Mesenchymal stem cell (in vitro differentiated cells and primary cell): ENCODE measurements around the gene PFKFB4.
A peak's percentile ranks its signal among the peaks of the same experiment; 100 is the strongest.
"Not testable (repeated sequence)": the region's sequence is repeated elsewhere in the genome, so short reads cannot be mapped to it uniquely, and the experiment has no call there.

Experiments used
- DNase-seq: peaks from one replicate; pipeline ENCODE4 v3.0.0-alpha.2; 2013
- H2AFZ ChIP-seq: one replicate; pipeline ENCODE4 v1.6.1; 2013; ENCODE audit warnings: low read depth, mild to moderate bottlenecking, control low read depth, inconsistent platforms, low read length, moderate library complexity
- H2AK5ac ChIP-seq: 2 replicates; pipeline ENCODE4 v1.6.1; 2013; ENCODE audit warnings: low read length, moderate library complexity, mild to moderate bottlenecking, inconsistent platforms; ENCODE audit not compliant: severe bottlenecking
- H2BK120ac ChIP-seq: one replicate; pipeline ENCODE4 v1.6.1; 2013; ENCODE audit warnings: low read depth, mild to moderate bottlenecking, inconsistent platforms, low read length, moderate library complexity
- H2BK12ac ChIP-seq, 2 experiments: one replicate each; pipeline ENCODE4 v1.6.1; 2013; ENCODE audit warnings: inconsistent platforms in 2 of 2, low read length in 2 of 2, mild to moderate bottlenecking in 2 of 2, moderate library complexity in 2 of 2, control low read depth in 1 of 2
- H2BK15ac ChIP-seq: one replicate; pipeline ENCODE4 v1.6.1; 2013; ENCODE audit warnings: mild to moderate bottlenecking, low read depth, inconsistent platforms; ENCODE audit not compliant: poor library complexity, severe bottlenecking
- H2BK5ac ChIP-seq: 2 replicates; pipeline ENCODE4 v1.6.1; 2013; ENCODE audit warnings: low read depth, mild to moderate bottlenecking, low read length, control low read depth, inconsistent platforms; ENCODE audit not compliant: poor library complexity, severe bottlenecking
- H3K14ac ChIP-seq, 2 experiments: one replicate each; pipeline ENCODE4 v1.6.1; 2013; ENCODE audit warnings: inconsistent platforms in 2 of 2, low read length in 2 of 2, control low read depth in 1 of 2, mild to moderate bottlenecking in 1 of 2, moderate library complexity in 1 of 2
- H3K18ac ChIP-seq, 2 experiments: one replicate each; pipeline ENCODE4 v1.6.1; 2013; ENCODE audit warnings: inconsistent platforms in 2 of 2, low read length in 2 of 2, control low read depth in 1 of 2, low read depth in 1 of 2, mild to moderate bottlenecking in 1 of 2
- H3K23ac ChIP-seq, 2 experiments: one replicate each; pipeline ENCODE4 v1.6.1; 2013; ENCODE audit warnings: inconsistent platforms in 2 of 2, low read length in 2 of 2, mild to moderate bottlenecking in 2 of 2, moderate library complexity in 2 of 2, control low read depth in 1 of 2
- H3K27ac ChIP-seq: 2 replicates; pipeline ENCODE4 v1.5.1; 2013; ENCODE audit warnings: mild to moderate bottlenecking, moderate library complexity, low read length, control low read depth, inconsistent platforms; ENCODE audit not compliant: poor library complexity, severe bottlenecking
- H3K27me3 ChIP-seq, 2 experiments: 2 replicates each; pipeline versions ENCODE4 v1.6.1 to v1.7.0; 2013; ENCODE audit warnings: low read length in 2 of 2, mild to moderate bottlenecking in 2 of 2, moderate library complexity in 2 of 2, control low read depth in 1 of 2, inconsistent platforms in 1 of 2; ENCODE audit not compliant: control insufficient read depth in 1 of 2, insufficient read depth in 1 of 2
- H3K36me3 ChIP-seq, 2 experiments: 2 replicates each; pipeline versions ENCODE4 v1.6.1 to v1.7.0; 2013; ENCODE audit warnings: low read length in 2 of 2, control low read depth in 1 of 2, inconsistent platforms in 1 of 2, low read depth in 1 of 2, mild to moderate bottlenecking in 1 of 2; ENCODE audit not compliant: insufficient read depth in 2 of 2, control insufficient read depth in 1 of 2
- H3K4ac ChIP-seq, 2 experiments: one replicate each; pipeline ENCODE4 v1.6.1; 2013; ENCODE audit warnings: inconsistent platforms in 2 of 2, low read length in 2 of 2, mild to moderate bottlenecking in 2 of 2, moderate library complexity in 2 of 2, control low read depth in 1 of 2, low read depth in 1 of 2
- H3K4me1 ChIP-seq: 2 replicates; pipeline ENCODE4 v1.6.1; 2013; ENCODE audit warnings: low read depth, low read length, control low read depth; ENCODE audit not compliant: control insufficient read depth, insufficient read depth
- H3K4me2 ChIP-seq: 2 replicates; pipeline ENCODE4 v1.6.1; 2013; ENCODE audit warnings: low read length, mild to moderate bottlenecking, inconsistent platforms; ENCODE audit not compliant: poor library complexity, severe bottlenecking
- H3K4me3 ChIP-seq, 2 experiments: 2 replicates each; pipeline versions ENCODE4 v1.5.1 to v1.7.0; 2013; ENCODE audit warnings: low read length in 2 of 2, mild to moderate bottlenecking in 2 of 2, control low read depth in 1 of 2, low read depth in 1 of 2; ENCODE audit not compliant: insufficient read depth in 1 of 2
- H3K79me1 ChIP-seq: replicated peaks from 2 replicates; pipeline ENCODE4 v1.6.1; 2013; ENCODE audit warnings: mild to moderate bottlenecking, control low read depth, low read length, inconsistent platforms; ENCODE audit not compliant: poor library complexity, severe bottlenecking
- H3K9ac ChIP-seq: 2 replicates; pipeline ENCODE4 v1.7.0; 2013; ENCODE audit warnings: mild to moderate bottlenecking, low read length, moderate library complexity
- H3K9me3 ChIP-seq: 2 replicates; pipeline ENCODE4 v1.7.0; 2013; ENCODE audit warnings: mild to moderate bottlenecking, low read length; ENCODE audit not compliant: control insufficient read depth
- H4K8ac ChIP-seq: one replicate; pipeline ENCODE4 v1.6.1; 2013; ENCODE audit warnings: inconsistent platforms, mild to moderate bottlenecking, low read length, moderate library complexity
- H4K91ac ChIP-seq: one replicate; pipeline ENCODE4 v1.6.1; 2013; ENCODE audit warnings: mild to moderate bottlenecking, low read length, inconsistent platforms
- WGBS: methylation state at CpG from one replicate; pipeline ENCODE4 v1.1.7; 2013; ENCODE audit warnings: mixed read lengths; 5-methylcytosine and 5-hydroxymethylcytosine counted together

PFKFB4 gene

GRCh38 chr3:48492461-48493202, 64.0 kb downstream of the PFKFB4 start:
- 94% methylated on average over 7 of the region's 7 CpGs for WGBS
- no peak overlapping the region for H3K18ac ChIP-seq
- no peak overlapping the region for H4K91ac ChIP-seq
- H3K4ac ChIP-seq = no peak overlapping the region
- no peak overlapping the region for H4K8ac ChIP-seq
- no peak overlapping the region for H2BK12ac ChIP-seq
- H3K79me1 ChIP-seq = peaks cover 4% of the 10 kb centered on the region
- no peak overlapping the region for H3K27ac ChIP-seq
- H2BK120ac ChIP-seq = no peak overlapping the region
- no peak overlapping the region for H2BK15ac ChIP-seq
- H3K14ac ChIP-seq = no peak overlapping the region
- DNase-seq = peak; percentile 16
- H3K23ac ChIP-seq = no peak overlapping the region
- peaks cover 9 to 34% of the 10 kb centered on the region in 2 experiments for H3K36me3 ChIP-seq
- no peaks in the 10 kb centered on the region for H3K4me1 ChIP-seq
- no peaks in the 10 kb centered on the region for H3K27me3 ChIP-seq
- H2BK5ac ChIP-seq = no peak overlapping the region
- peak overlapping the region; percentile 53 for H3K9ac ChIP-seq
- H2AK5ac ChIP-seq = no peak overlapping the region
- H3K4me2 ChIP-seq = no peak overlapping the region
- H2AFZ ChIP-seq = no peak overlapping the region
- no peak overlapping the region for H3K4me3 ChIP-seq
- no peaks in the 10 kb centered on the region for H3K9me3 ChIP-seq

- no peak overlapping the region for H2BK5ac ChIP-seq
- no peak overlapping the region for H2AFZ ChIP-seq
- H2AK5ac ChIP-seq = no peak overlapping the region
- WGBS = 100% methylated on average over 2 of the region's 5 CpGs
- H3K27me3 ChIP-seq = no peaks in the 10 kb centered on the region
- no peak overlapping the region for H3K4me3 ChIP-seq
- H3K4me1 ChIP-seq = no peaks in the 10 kb centered on the region
- H3K9me3 ChIP-seq = no peaks in the 10 kb centered on the region
- no peak overlapping the region for H3K4ac ChIP-seq
- H3K36me3 ChIP-seq = no peaks in the 10 kb centered on the region
- H2BK120ac ChIP-seq = no peak overlapping the region
- no peak overlapping the region for H3K14ac ChIP-seq
- no peak overlapping the region for H3K9ac ChIP-seq
- H2BK15ac ChIP-seq = no peak overlapping the region
- H4K8ac ChIP-seq = no peak overlapping the region
- H3K4me2 ChIP-seq = no peak overlapping the region
- no peak overlapping the region for H2BK12ac ChIP-seq
- H3K27ac ChIP-seq = no peak overlapping the region
- no peak for DNase-seq
- no peak overlapping the region for H3K23ac ChIP-seq
- H3K79me1 ChIP-seq = peaks cover 4% of the 10 kb centered on the region
- H3K18ac ChIP-seq = no peak overlapping the region
- no peak overlapping the region for H4K91ac ChIP-seq
These were observed 69.7 kb downstream of the PFKFB4 start for GRCh38 chr3:48486952-48487351.

- H2BK12ac ChIP-seq, H4K91ac ChIP-seq, H2BK15ac ChIP-seq, H3K79me1 ChIP-seq, H3K4me3 ChIP-seq, H3K4ac ChIP-seq, H3K18ac ChIP-seq, H2AFZ ChIP-seq, H2BK120ac ChIP-seq, H3K9me3 ChIP-seq, H3K4me2 ChIP-seq, H2BK5ac ChIP-seq, H3K27ac ChIP-seq, DNase-seq, H3K23ac ChIP-seq, H3K9ac ChIP-seq, H3K4me1 ChIP-seq, H3K14ac ChIP-seq, H4K8ac ChIP-seq, H3K27me3 ChIP-seq, H2AK5ac ChIP-seq: not testable (repeated sequence)
- H3K36me3 ChIP-seq = peaks cover 9 to 14% of the 10 kb centered on the region in 2 experiments
- 93% methylated on average over 4 of the region's 6 CpGs for WGBS
These were observed 73.8 kb downstream of the PFKFB4 start for GRCh38 chr3:48482822-48483221.

GRCh38 chr3:48480891-48481290, 75.7 kb downstream of the PFKFB4 start:
- not testable (repeated sequence) for H4K91ac ChIP-seq, DNase-seq, H2BK5ac ChIP-seq, H3K9ac ChIP-seq, H2BK12ac ChIP-seq, H2AFZ ChIP-seq, H3K4ac ChIP-seq, H2AK5ac ChIP-seq, H3K4me3 ChIP-seq, H3K14ac ChIP-seq, H3K79me1 ChIP-seq, H3K4me2 ChIP-seq, H3K9me3 ChIP-seq, H2BK120ac ChIP-seq, H2BK15ac ChIP-seq, H4K8ac ChIP-seq, H3K23ac ChIP-seq, H3K27ac ChIP-seq, H3K18ac ChIP-seq, H3K4me1 ChIP-seq, H3K27me3 ChIP-seq
- H3K36me3 ChIP-seq = peaks cover 9 to 27% of the 10 kb centered on the region in 2 experiments
- WGBS = 97% methylated on average over 8 of the region's 11 CpGs
